Calu3 (cell line): ENCODE measurements around the gene HSPG2. TPM values are rescaled to one million over a fixed set of nuclear protein-coding genes. Genes with fewer than 3 reads are reported as not detected.
"Not testable (repeated sequence)": the region's sequence is repeated elsewhere in the genome, so short reads cannot be mapped to it uniquely, and the experiment has no call there.

Experiments
- BruUV-seq: library from RNA; stranded (reverse); fragments of 400-500 nt; replicated peaks from 2 replicates; lab custom pipeline; 2021; lab: Mats Ljungman, UMichigan
- CTCF ChIA-PET: fragments of 300-600 bp; sonication (Branson Sonifier 250); formaldehyde crosslinking; loops from one replicate; lab custom pipeline; 2022; ENCODE audit warnings: antibody characterized with exemption; lab: Charles Lee
- DNase-seq: peaks from one replicate; pipeline ENCODE4 v3.0.0; 2022
- H3K27ac Mint-ChIP-seq: one replicate; pipeline ENCODE4 v1.8.0; 2022; ENCODE audit warnings: mixed read lengths; ENCODE audit not compliant: unreplicated experiment
- H3K27me3 Mint-ChIP-seq: one replicate; pipeline ENCODE4 v1.8.0; 2022; ENCODE audit warnings: mixed read lengths; ENCODE audit not compliant: unreplicated experiment
- H3K36me3 Mint-ChIP-seq: one replicate; pipeline ENCODE4 v1.8.0; 2022; ENCODE audit warnings: mild to moderate bottlenecking, moderate library complexity, mixed read lengths; ENCODE audit not compliant: insufficient read depth, unreplicated experiment
- H3K4me1 Mint-ChIP-seq: one replicate; pipeline ENCODE4 v1.8.0; 2022; ENCODE audit warnings: mild to moderate bottlenecking, low read depth, mixed read lengths; ENCODE audit not compliant: unreplicated experiment
- H3K4me3 Mint-ChIP-seq: one replicate; pipeline ENCODE4 v1.8.0; 2022; ENCODE audit warnings: mild to moderate bottlenecking, low read depth, moderate library complexity, mixed read lengths; ENCODE audit not compliant: unreplicated experiment
- H3K9me3 Mint-ChIP-seq: one replicate; pipeline ENCODE4 v1.8.0; 2022; ENCODE audit warnings: low read depth, mixed read lengths; ENCODE audit not compliant: unreplicated experiment
- intact Hi-C: fragments of 100-400 bp; cut with micrococcal nuclease; formaldehyde crosslinking; loops from one replicate; pipeline ENCODE4 v1.10.0; 2022; ENCODE audit not compliant: unreplicated experiment
- total RNA-seq: library from RNA; stranded (reverse); gene quantifications from 2 replicates; pipeline ENCODE4 v1.2.3, GENCODE V29; 2022
- TF ChIP-seq, protein P1 (sequence below): fragments of 200-600 bp; IDR thresholded peaks from one replicate; pipeline ENCODE4 v1.8.0; 2022; ENCODE audit warnings: antibody characterized with exemption; ENCODE audit not compliant: unreplicated experiment

HSPG2 gene
- total RNA-seq, 1 experiment from 2014 or later: 397 TPM

DNA sequence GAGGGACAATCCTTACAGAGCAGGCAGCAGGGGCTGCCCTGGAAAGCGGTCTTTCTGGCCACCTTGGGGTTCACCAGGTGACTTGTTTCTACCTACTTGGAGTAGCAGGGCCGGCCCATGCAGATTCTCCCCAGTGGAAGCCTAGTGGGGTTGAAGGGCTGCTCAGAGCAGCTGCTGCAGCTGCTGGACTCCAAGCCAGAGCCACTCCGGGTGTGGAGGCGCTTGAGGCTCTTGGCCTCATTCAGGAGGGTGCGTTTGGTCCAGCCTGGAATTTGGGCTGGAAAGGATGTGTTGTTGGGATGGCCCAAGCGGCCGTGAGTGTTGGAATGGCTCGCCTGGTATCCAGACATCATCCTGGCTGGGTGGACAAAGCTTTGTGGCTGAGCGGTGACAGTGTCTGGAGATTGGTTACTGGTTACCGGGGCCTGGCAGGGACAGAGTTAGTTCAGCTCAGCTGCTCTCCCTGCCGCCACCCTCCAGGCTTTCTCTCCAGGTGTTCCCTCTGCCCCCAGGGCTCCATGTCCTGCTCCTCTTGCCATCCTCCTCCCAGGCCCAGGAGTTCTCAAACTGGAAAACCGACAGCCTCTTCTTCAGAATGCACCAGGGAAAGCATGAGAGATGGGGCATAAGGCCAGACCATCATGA is 14.2 kb upstream of the HSPG2 start:
- Mint-ChIP-seq H3K27ac (no peak overlapping the region), H3K9me3 (no peaks in the 10 kb centered on the region), H3K27me3 (no peaks in the 10 kb centered on the region), H3K36me3 (peaks cover 2% of the 10 kb centered on the region), H3K4me1 (peaks cover 2% of the 10 kb centered on the region), H3K4me3 (no peak overlapping the region)
- TF ChIP-seq, protein P1, sequence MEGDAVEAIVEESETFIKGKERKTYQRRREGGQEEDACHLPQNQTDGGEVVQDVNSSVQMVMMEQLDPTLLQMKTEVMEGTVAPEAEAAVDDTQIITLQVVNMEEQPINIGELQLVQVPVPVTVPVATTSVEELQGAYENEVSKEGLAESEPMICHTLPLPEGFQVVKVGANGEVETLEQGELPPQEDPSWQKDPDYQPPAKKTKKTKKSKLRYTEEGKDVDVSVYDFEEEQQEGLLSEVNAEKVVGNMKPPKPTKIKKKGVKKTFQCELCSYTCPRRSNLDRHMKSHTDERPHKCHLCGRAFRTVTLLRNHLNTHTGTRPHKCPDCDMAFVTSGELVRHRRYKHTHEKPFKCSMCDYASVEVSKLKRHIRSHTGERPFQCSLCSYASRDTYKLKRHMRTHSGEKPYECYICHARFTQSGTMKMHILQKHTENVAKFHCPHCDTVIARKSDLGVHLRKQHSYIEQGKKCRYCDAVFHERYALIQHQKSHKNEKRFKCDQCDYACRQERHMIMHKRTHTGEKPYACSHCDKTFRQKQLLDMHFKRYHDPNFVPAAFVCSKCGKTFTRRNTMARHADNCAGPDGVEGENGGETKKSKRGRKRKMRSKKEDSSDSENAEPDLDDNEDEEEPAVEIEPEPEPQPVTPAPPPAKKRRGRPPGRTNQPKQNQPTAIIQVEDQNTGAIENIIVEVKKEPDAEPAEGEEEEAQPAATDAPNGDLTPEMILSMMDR: no peak
- CTCF ChIA-PET: interaction anchor here (0.6 to 0.7 kb wide), 3 partner anchors 100 to 128 kb away, joined by 3 to 4 read pairs (median 3); no protein-coding TSS in a partner anchor
- intact Hi-C loops: no loop called here
- BruUV-seq: no TSS peak
- no peak for DNase-seq

DNA sequence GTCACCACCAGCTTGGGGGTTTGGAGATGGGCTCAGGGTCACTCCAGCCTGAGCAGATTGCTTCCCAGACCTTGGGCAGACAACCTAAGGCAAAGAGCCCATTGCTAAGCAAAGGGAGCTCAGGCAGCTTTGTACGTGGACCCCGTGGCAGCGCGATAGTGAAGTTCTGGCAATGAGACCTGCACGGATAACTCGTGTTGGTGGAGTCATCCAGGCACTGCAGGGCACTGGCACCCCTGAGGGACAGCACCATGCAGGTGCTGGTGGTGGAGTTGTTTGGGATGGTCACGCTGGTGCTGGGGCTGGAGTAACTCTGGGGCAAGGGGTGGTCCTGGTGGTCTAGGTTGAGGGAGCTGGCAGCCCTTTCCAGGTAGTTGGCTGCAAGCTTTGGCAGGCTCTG is 13.6 kb upstream of the HSPG2 start:
- CTCF ChIA-PET: no interaction called here
- BruUV-seq: no TSS peak
- H3K27me3 Mint-ChIP-seq: no peaks in the 10 kb centered on the region

DNA sequence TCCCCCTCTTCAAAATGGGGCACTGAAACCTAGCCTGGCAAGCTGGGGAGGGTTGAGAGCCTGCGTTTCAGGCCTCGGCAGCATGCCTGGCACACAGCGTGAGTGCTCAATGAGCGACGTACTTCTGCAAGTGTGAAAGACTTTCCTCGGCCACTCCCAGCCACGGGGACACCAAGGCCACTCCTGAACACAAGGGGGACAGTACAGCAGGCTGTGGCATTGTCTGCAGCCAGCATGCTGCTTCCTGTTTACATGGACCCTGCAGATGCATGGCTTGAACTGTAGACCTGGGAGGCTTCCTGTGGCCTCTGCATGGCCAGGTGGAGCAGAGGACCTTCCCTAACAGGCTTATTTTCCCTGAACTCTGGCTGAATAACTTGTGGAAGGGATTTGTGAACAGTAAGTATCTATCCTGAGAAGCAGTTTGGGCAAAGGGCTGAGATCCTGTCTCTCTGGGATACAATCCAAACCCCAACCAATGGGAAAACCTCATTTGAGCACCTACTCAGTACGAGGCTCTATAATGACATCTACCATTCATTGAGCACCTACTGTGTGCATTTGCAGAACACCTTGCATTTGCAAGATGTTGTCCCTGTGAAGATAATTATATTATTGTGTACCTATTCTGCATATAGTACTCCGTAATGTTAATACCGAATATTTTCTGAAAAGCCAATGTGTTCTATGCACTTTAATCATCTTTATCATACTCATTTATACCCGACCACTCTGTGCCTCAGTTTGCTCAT is 9.9 kb upstream of the HSPG2 start:
- no peak for DNase-seq
- no peaks in the 10 kb centered on the region for H3K36me3 Mint-ChIP-seq
- CTCF ChIA-PET: interaction anchor here (0.6 kb wide), 1 partner anchor 138 kb away, joined by 4 read pairs; no protein-coding TSS in a partner anchor
- no peak overlapping the region for H3K27ac Mint-ChIP-seq
- TF ChIP-seq, protein P1: no peak
- H3K9me3 Mint-ChIP-seq: no peaks in the 10 kb centered on the region
- intact Hi-C loops: no loop called here
- H3K4me3 Mint-ChIP-seq: no peak overlapping the region
- H3K27me3 Mint-ChIP-seq: no peaks in the 10 kb centered on the region
- BruUV-seq: no TSS peak
- no peaks in the 10 kb centered on the region for H3K4me1 Mint-ChIP-seq

More for the DNA sequence above, 13.6 kb upstream of the HSPG2 start:
- TF ChIP-seq, protein P1: no peak
- intact Hi-C loops: no loop called here
- DNase-seq: no peak
- H3K4me1 Mint-ChIP-seq: no peaks in the 10 kb centered on the region
- no peaks in the 10 kb centered on the region for H3K9me3 Mint-ChIP-seq
- H3K4me3 Mint-ChIP-seq: no peak overlapping the region
- no peak overlapping the region for H3K27ac Mint-ChIP-seq
- H3K36me3 Mint-ChIP-seq: no peaks in the 10 kb centered on the region

DNA sequence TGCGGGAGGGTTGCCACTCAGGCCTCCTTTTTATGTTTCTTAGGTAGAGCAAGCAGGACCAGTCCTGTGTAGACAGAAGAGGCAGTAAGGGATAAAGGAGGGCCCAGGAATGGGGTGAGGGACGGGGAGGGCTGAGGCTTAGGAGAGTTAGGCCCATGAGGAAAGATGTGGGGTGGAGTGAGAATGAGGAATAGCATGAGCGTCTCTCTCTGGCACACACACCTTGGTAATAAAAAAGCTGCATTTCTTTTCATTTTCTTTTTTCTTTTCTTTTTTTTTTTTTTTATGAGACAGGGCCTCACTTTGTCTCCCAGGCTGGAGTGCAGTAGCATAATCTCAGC is 7.6 kb upstream of the HSPG2 start:
- intact Hi-C loops: no loop called here
- Mint-ChIP-seq H3K4me1 (peaks cover 5% of the 10 kb centered on the region), H3K27me3 (no peaks in the 10 kb centered on the region), H3K36me3 (peaks cover 4% of the 10 kb centered on the region), H3K9me3 (no peaks in the 10 kb centered on the region), H3K27ac (no peak overlapping the region), H3K4me3 (no peak overlapping the region)
- DNase-seq: no peak
- TF ChIP-seq, protein P1: no peak
- BruUV-seq: no TSS peak
- CTCF ChIA-PET: no interaction called here

DNA sequence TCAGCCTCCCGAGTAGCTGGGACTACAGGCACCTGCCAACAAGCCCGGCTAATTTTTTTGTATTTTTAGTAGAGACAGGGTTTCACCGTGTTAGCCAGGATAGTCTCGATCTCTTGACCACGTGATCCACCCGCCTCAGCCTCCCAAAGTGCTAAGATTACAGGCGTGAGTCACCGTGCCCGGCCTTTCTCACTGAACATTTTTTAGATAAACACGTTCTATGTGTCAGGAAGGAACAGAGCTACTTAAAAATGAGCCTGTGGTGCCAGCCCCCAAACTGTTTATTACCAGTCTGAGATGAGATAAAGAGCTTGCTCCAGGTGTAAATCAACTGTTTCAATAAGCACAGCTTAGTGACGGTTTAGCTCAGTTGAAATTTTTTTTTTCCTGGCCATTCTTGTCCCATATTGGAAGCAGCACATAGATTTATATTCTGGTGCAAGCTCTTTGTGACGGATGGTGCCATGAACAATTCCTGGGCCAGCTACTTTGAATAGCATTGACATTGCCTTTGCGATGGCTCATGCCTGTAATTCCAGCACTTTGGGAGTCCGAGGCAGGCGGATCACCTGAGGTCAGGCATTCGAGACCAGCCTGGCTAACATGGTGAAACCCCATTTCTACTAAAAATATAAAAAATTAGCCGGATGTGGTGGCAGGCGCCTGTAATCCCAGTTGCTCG is 6.0 kb upstream of the HSPG2 start:
- H3K9me3 Mint-ChIP-seq, H3K27me3 Mint-ChIP-seq, CTCF ChIA-PET, intact Hi-C loops, DNase-seq, BruUV-seq, H3K27ac Mint-ChIP-seq, H3K4me3 Mint-ChIP-seq: not testable (repeated sequence)
- H3K36me3 Mint-ChIP-seq: peaks cover 15% of the 10 kb centered on the region
- H3K4me1 Mint-ChIP-seq: peaks cover 16% of the 10 kb centered on the region
